HepG2 (cell line): Measurements from ENCODE around the gene F7. TPM values are rescaled to one million over a fixed set of nuclear protein-coding genes. Genes with fewer than 3 reads are reported as not detected.

Experiments
- ATF6 ChIP-seq: sonication (generic); formaldehyde crosslinking; conservative IDR thresholded peaks from 2 replicates; pipeline ENCODE4 v1.4.0; 2020; ENCODE audit warnings: missing genetic modification reagents
- HES4 ChIP-seq: sonication (generic); formaldehyde crosslinking; IDR thresholded peaks from 2 replicates; pipeline ENCODE4 v1.9.0; 2021; ENCODE audit warnings: mild to moderate bottlenecking, missing genetic modification reagents, borderline replicate concordance
- HOXA5 ChIP-seq: sonication (generic); formaldehyde crosslinking; IDR thresholded peaks from 2 replicates; pipeline ENCODE4 v1.4.0; 2020; ENCODE audit warnings: missing genetic modification reagents
- ISL2 ChIP-seq: sonication (generic); formaldehyde crosslinking; IDR thresholded peaks from 2 replicates; pipeline ENCODE4 v1.5.0; 2020; ENCODE audit warnings: missing genetic modification reagents
- RBM22 ChIP-seq: fragments of 200-400 bp; formaldehyde crosslinking; optimal IDR thresholded peaks from 2 replicates; pipeline ENCODE3; 2017; ENCODE audit warnings: mild to moderate bottlenecking, low read length, moderate library complexity
- RERE ChIP-seq: IDR thresholded peaks from 2 replicates; pipeline ENCODE4 v1.6.1; 2016; ENCODE audit warnings: low read depth, missing genetic modification reagents, missing compliant biosample characterization
- RFX5 ChIP-seq: IDR thresholded peaks from 2 replicates; pipeline ENCODE4 v1.6.1; 2011; ENCODE audit warnings: low read depth, low read length, improper control_type of control experiment
- SATB2 ChIP-seq: sonication (generic); formaldehyde crosslinking; IDR thresholded peaks from 2 replicates; pipeline ENCODE4 v1.5.0; 2020; ENCODE audit warnings: missing genetic modification reagents
- SIN3B ChIP-seq: fragments of 150-350 bp; IDR thresholded peaks from 2 replicates; pipeline ENCODE4 v1.6.1; 2014; ENCODE audit warnings: low read length
- SNAPC5 ChIP-seq: sonication (generic); formaldehyde crosslinking; IDR thresholded peaks from 2 replicates; pipeline ENCODE4 v1.8.1; 2023; ENCODE audit warnings: mild to moderate bottlenecking, missing genetic modification reagents, borderline replicate concordance
- U2AF2 ChIP-seq: fragments of 200-400 bp; formaldehyde crosslinking; IDR thresholded peaks from 2 replicates; pipeline ENCODE4 v1.6.1; 2017; ENCODE audit warnings: low read depth, mild to moderate bottlenecking, low read length
- ZBTB49 ChIP-seq: sonication (generic); formaldehyde crosslinking; IDR thresholded peaks from 2 replicates; pipeline ENCODE4 v1.4.0; 2020; ENCODE audit warnings: missing genetic modification reagents, borderline replicate concordance
- ZFAT ChIP-seq: sonication (generic); formaldehyde crosslinking; conservative IDR thresholded peaks from 2 replicates; pipeline ENCODE4 v1.8.1; 2023; ENCODE audit warnings: missing genetic modification reagents, inconsistent platforms
- ZNF232 ChIP-seq: sonication (generic); formaldehyde crosslinking; IDR thresholded peaks from 2 replicates; pipeline ENCODE4 v1.4.0; 2020; ENCODE audit warnings: missing genetic modification reagents, borderline replicate concordance
- ZNF260 ChIP-seq: sonication (generic); formaldehyde crosslinking; IDR thresholded peaks from 2 replicates; pipeline ENCODE4 v1.4.0; 2020; ENCODE audit warnings: missing genetic modification reagents, low read depth, mild to moderate bottlenecking, borderline replicate concordance
- ZNF354B ChIP-seq: sonication (generic); formaldehyde crosslinking; IDR thresholded peaks from 2 replicates; pipeline ENCODE4 v1.8.0; 2022; ENCODE audit warnings: mild to moderate bottlenecking, missing genetic modification reagents
- ZNF768 ChIP-seq: sonication (generic); formaldehyde crosslinking; IDR thresholded peaks from 2 replicates; pipeline ENCODE4 v1.4.0; 2020; ENCODE audit warnings: missing genetic modification reagents
- ZNF781 ChIP-seq: sonication (generic); formaldehyde crosslinking; IDR thresholded peaks from 2 replicates; pipeline ENCODE4 v1.5.1; 2020; ENCODE audit warnings: borderline replicate concordance, mild to moderate bottlenecking, missing genetic modification reagents; ENCODE audit errors: not compliant biosample characterization
- polyA plus RNA-seq, 8 experiments: library from polyadenylated mRNA; depleted of rRNA in 3 of 8; stranded (reverse) in 7 of 8; unstranded in 1 of 8; fragments of >200 nt; fragmentation: Illumina TruSeq in 4 of 8; extraction: Trizol in 4 of 8; gene quantifications; 2 replicates each; pipeline versions ENCODE4 v1.2.1 to v1.2.3, GENCODE V29; 2011 to 2016; ENCODE audit warnings: low read depth in 4 of 8, missing spikeins in 1 of 8, mixed read lengths in 1 of 8; ENCODE audit not compliant: insufficient read depth in 1 of 8
- total RNA-seq, 5 experiments: library from RNA; depleted of rRNA; stranded (reverse); fragments of >200 nt; fragmentation: Illumina TruSeq; extraction: Trizol; gene quantifications; 2 replicates each; pipeline ENCODE4 v1.2.3, GENCODE V29; 2016; ENCODE audit warnings: low read depth in 1 of 5

F7 gene
- total and polyA plus RNA-seq, 2 of the 13 experiments (the other 11 are each of a cell fraction or from before 2014, with no cell fraction given), result 12.6 to 26.5 TPM

GRCh38 chr13:113149711-113150549 lies 44.3 kb downstream of the F7 start (continued):
- TF ChIP-seq SIN3B (no peak), ZNF232 (no peak), SATB2 (CRISPR knock-in tag) (no peak), ZNF768 (CRISPR knock-in tag) (no peak), ZNF781 (CRISPR knock-in tag) (peak; percentile 20), ZNF260 (no peak), SNAPC5 (CRISPR knock-in tag) (no peak), ATF6 (CRISPR knock-in tag) (no peak), ZFAT (CRISPR knock-in tag) (no peak), RFX5 (no peak), HES4 (CRISPR knock-in tag) (no peak), RERE (CRISPR knock-in tag) (peak; percentile 68; the same call in 1 of the 2 replicates), ZNF354B (no peak), HOXA5 (CRISPR knock-in tag) (no peak), U2AF2 (no peak), ISL2 (peak; percentile 67), ZBTB49 (CRISPR knock-in tag) (no peak), RBM22 (no peak)
